GM18507 (cell line): Measurements from ENCODE around the gene DENND2D.
A peak's percentile ranks its signal among the peaks of the same experiment; 100 is the strongest.

Source experiments
- DNase-seq: peaks from one replicate; pipeline ENCODE4 v3.0.0; 2011; ENCODE audit warnings: low read depth; ENCODE audit not compliant: insufficient read length; ENCODE audit errors: extremely low spot score
- FAIRE-seq: peaks from 2 replicates; lab custom pipeline; 2011; peaks lifted over from hg19 to GRCh38; lab: Jason Lieb, UNC

The DENND2D gene

DNA sequence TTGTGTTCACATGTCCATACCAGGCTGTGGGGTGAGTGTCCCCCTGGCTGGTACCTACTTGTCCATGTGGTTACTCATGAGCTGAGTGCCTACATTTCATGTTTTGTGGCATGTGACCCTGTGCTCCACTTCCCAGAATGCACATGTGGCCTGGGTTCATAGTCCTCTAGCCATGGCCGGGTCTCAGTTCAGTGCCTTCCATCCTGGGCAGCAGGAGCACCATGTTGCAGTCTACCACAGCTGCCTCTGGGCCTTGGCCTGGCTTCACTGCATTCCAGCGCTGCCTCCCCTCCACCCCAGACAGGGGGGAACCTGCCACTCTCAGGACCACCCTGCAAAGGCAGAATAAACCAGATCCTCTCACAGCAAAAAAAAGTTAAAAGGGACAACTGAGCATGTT, 54.9 kb downstream of the DENND2D start:
- FAIRE-seq: no peak
- DNase-seq: no peak

DNA sequence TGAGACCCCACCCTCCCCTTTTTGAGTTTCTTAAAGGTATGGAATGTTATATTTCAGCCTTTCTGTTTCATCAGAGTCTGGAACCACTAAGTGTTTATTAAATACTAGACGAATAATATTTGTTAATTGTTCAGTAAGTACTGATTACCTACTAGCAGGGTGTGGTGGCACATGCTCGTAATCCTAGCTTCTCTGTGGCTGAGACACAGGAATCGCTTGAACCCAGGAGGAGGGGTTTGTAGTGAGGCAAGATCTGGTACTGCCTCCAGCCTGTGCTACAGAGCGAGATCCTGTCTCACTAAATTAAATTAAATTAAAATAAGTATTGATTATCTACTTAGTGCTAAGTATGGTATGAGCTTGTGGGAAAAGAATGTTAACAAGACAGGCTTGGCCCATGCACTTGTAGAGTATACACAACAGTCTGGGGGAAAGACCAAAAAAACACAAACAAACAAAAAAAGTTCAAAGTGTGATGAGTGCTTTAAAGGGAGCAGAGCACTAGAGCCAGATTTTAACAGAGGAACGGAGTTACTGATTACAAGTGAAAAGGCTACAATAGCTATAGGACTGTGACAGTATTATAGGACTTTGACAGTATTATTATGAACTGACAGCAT, 58.0 kb downstream of the DENND2D start:
- DNase-seq: no peak
- FAIRE-seq: peak; percentile 48

DNA sequence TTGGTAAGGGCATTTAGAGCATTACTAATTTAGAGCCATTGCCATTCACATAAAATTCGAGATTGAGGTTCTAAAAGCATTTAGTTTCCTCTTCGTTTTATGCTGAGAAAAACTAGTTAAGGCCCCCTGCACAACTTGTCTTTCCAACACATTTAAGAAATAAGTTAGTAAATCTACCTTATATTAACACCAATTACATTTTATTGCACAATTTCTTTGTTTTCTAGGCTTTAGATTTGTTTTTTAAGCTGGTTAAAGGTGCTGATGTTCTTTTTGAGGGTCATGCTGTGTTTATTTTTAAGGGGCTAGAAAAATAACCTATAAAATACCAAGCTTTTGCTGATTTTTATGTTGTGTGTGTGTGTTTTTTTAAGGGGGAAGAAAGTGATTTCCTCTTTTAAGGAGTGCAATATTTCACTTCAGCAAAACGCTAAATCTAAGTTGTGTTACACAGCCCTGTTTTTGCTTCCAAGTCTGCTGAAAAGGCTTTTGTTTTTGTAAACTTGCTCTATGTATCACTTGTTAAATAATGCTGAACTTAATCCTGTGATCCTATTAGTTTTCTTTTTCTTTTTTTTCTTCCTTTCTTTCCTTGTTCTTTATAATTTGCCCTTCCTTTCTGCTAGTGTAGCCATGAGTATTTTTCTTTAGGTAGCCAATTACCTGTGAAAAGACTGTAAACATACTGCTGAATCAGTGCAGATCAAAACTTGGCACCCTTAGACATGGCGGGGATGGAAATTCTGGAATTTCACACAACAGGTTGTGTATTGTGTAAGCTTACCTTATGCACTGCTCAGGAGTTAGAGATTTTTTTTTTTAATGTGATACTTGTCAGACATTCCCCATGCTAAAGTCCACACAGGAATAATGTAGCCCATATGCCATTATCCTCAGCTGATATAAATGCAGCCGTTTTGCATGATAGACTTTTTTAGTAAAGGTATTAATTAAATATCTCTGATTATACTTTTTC, 58.9 kb downstream of the DENND2D start:
- no peak for DNase-seq
- no peak for FAIRE-seq

DNA sequence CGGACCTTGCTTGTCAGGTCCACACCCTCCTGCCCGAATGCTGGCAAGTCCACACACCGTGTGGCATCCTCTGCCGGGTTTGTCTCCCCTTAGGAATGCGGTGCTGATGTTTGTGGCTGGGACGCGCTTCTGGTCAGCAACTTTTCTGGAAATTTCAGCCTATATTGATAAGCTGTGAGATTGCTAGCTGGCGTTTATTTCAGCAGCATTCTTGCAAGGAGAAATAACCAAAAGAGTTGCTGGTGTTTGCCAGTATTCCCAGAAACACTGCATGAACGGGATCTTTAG, 59.8 kb downstream of the DENND2D start:
- FAIRE-seq: no peak
- no peak for DNase-seq

DNA sequence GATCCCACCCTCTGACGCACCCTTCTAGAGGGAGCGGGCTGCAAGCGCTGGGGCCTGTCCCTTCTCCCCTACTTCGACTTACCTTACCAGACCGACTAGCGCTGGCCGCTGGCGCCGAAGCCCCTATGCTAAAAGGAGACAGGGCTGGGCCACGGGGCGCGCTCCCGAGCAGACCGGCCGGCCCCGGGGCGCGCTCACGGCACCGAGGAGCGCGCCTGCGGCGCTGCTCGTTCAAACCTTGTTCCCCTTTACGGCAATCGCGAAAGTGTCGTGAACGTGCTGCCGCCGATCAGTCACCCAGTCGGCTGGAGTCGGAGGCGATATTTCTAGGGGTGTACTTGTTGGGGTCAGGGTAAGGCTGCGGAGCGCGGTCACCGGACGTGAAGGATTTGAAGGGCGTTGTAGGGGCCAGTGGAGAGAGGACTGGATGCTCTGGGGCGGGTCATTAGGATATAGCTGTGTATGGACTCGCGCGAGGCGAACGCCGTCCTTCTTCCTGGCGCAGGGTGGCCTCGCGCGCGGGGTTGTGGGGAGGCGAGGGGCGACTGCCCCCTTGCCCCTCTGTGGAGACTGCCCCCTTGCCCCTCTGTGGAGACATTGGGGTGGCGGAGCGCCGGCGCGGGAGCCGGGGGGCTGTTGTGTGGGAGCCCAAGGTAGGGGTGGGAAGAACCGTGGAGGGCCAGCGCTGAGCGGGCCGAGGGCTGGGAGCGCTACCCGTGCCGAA, 60.3 kb downstream of the DENND2D start, which contains the start of the genes CEPT1 and DRAM2:
CEPT1 (plus strand) TSS at position 268 of the 724 bp plus-strand sequence. CDS start 7,492 bp downstream, outside the sequence.
DRAM2 (minus strand) TSS at position 138 of the 724 bp plus-strand sequence. CDS start 8,539 bp downstream, outside the sequence.
- FAIRE-seq (peak; percentile 95), DNase-seq (peak; percentile 74)

DNA sequence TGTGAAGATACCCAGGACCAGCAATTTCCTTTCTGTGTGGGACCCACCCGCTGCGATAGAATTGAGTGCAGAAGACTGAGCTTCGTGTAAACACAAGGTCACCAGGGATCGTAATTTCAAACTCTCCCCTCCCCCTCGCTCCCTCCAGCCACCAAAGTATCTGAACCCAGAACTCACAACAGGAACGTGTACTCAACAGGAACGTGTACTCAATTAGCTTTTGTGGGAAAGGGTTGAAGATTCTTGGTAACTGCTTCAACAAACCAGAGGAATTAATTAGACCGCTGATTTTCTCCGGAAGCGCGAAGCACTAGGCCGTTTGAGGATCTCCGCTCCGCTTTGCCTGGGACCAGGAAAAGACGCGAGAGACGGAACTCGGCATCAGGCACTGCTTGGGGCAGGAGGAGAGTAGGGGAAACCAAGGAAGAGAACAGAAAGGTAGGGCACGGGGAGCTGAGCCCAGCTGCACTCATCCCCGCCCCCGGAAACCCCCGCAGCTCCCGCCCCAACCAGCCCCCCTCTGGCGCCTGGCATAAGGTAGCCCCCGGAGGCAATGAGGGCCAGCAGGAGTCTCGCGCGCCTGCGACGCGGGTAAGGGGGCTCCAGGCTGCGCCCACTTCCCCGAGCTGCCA, 61.0 kb downstream of the DENND2D start:
- FAIRE-seq: peak; percentile 88
- DNase-seq: no peak
